Heart left ventricle (tissue), 16 donors: ENCODE measurements around the gene PIK3IP1. TPM values are rescaled to one million over a fixed set of nuclear protein-coding genes. Genes with fewer than 3 reads are reported as not detected.

Experiments used
- ATAC-seq, 4 donors: fragments of 200-7000 bp; cut with Tn5 transposase; one replicate each; pipeline ENCODE4 v1.9.1; 2020 to 2022; ENCODE audit warnings: moderate library complexity in 4 of 4, mild to moderate bottlenecking in 3 of 4, moderate number of reproducible peaks in 1 of 4
- DNase-seq, 5 donors: peaks; one replicate each; pipeline ENCODE4 v3.0.0-alpha.2; 2020
- H3K27ac ChIP-seq, 12 donors: fragments of 200-600 bp; sonication (generic) in 4 of 12; one replicate each; pipeline versions ENCODE4 v1.5.0 to v1.8.0; 2016 to 2022; ENCODE audit warnings: mild to moderate bottlenecking in 2 of 12
- H3K27me3 ChIP-seq, 9 donors: fragments of 200-600 bp; sonication (generic) in 2 of 9; one replicate each; pipeline versions ENCODE4 v1.5.1 to v1.8.0; 2016 to 2022; ENCODE audit warnings: mild to moderate bottlenecking in 3 of 9
- H3K36me3 ChIP-seq, 9 donors: fragments of 200-600 bp; sonication (generic) in 2 of 9; one replicate each; pipeline versions ENCODE4 v1.5.0 to v1.8.0; 2018 to 2022; ENCODE audit warnings: mild to moderate bottlenecking in 2 of 9
- H3K4me1 ChIP-seq, 12 donors: fragments of 200-600 bp; sonication (generic) in 4 of 12; one replicate each; pipeline versions ENCODE4 v1.5.0 to v1.8.0; 2016 to 2022; ENCODE audit warnings: mild to moderate bottlenecking in 3 of 12
- H3K4me3 ChIP-seq, 12 donors: fragments of 200-600 bp; sonication (generic) in 4 of 12; one replicate each; pipeline versions ENCODE4 v1.5.0 to v1.8.0; 2017 to 2022; ENCODE audit warnings: mild to moderate bottlenecking in 9 of 12, moderate library complexity in 4 of 12
- H3K9me3 ChIP-seq, 12 donors: fragments of 200-600 bp; sonication (generic) in 4 of 12; one replicate each; pipeline versions ENCODE4 v1.5.0 to v1.8.0; 2016 to 2022; ENCODE audit warnings: mild to moderate bottlenecking in 1 of 12
- POLR2A ChIP-seq, 2 donors: fragments of 450-650 bp; IDR thresholded peaks; one replicate each; pipeline ENCODE4 v1.6.1; 2017; ENCODE audit warnings: antibody characterized with exemption in 2 of 2, mild to moderate bottlenecking in 2 of 2, moderate library complexity in 2 of 2
- WGBS, 4 donors: extraction: QIAGEN DNeasy Blood & Tissue Kit in 2 of 4; methylation state at CpG; one replicate each; pipeline versions ENCODE4 v1.1.5 to v1.1.7; 2013 to 2018; 5-methylcytosine and 5-hydroxymethylcytosine counted together
- intact Hi-C, 10 donors: fragments of 100-400 bp; cut with DNase I; formaldehyde crosslinking; loops; one replicate each; pipeline versions ENCODE4 v1.11.1 to v1.14.2; 2022
- polyA plus RNA-seq, 2 donors: library from polyadenylated mRNA; stranded (reverse); fragments of 200-250 nt; gene quantifications; one replicate each; pipeline ENCODE4 v1.2.3, GENCODE V29; 2013
- total RNA-seq, 9 donors: library from RNA; depleted of rRNA in 2 of 9; stranded (reverse); fragments of >200 nt in 2 of 9; fragmentation: NEBNext Ultra II Directional in 3 of 9; extraction: Animal tissue kit (Norgen Biotek cat#: 25700) in 3 of 9; gene quantifications; one replicate each; pipeline versions ENCODE4 v1.1.0 to v1.2.4, GENCODE V29; 2016 to 2023
- TF ChIP-seq, protein P1 (sequence below), 12 donors: fragments of 200-600 bp; sonication (generic) in 4 of 12; IDR thresholded peaks; one replicate each; pipeline versions ENCODE4 v1.5.0 to v1.8.0; 2018 to 2022; ENCODE audit warnings: antibody characterized with exemption in 12 of 12, mild to moderate bottlenecking in 5 of 12
- donor health status: ischemic (EF 13 %, LVEDD 7.1; RV severe dilation, severe dysfunction).
- donor health status: healthy with polysubstance abuse.
- donor health status: DM: no; HTN: yes; CAD: no.
- donor health status: DM: no; HTN: no; CAD: no.
- donor health status: ischemic (EF 25% LVEDD 6.9; RV normal size, moderate dysfunction).
- donor health status: ischemic (EF 25% LVEDD 5.7; RV mildly dilated, moderate dysfunction).
- donor health status: healthy.
- donor health status: DM: yes; HTN: yes; CAD: no.
- donor health status: ischemic (EF 35%, LVEDD 5.7; RV mildly dilated, moderate dysfunction).
- donor health status: nonischemic (EF 11% LVEDD 7.7; RV severe dilation, severe dysfunction).
- donor health status: DM: yes; HTN: yes; CAD: no.
- donor health status: PGD.
- donor health status: ischemic (EF 29% LVEDD 5.4; RV normal size, mild dysfunction).
- donor health status: nonischemic (EF 23%, LVEDD 6.1; RV moderate dilation, normal function).

Gene PIK3IP1
- total and polyA plus RNA-seq, 11 donors = 3.8 to 40.7 (median 16.9) TPM

- no peaks in the 10 kb centered on the region for H3K27me3 ChIP-seq
- peaks cover 5 to 54% (median 35%) of the 10 kb centered on the region in 12 donors for H3K4me1 ChIP-seq
- H3K27ac ChIP-seq = no peak overlapping the region
- no peak overlapping the region for H3K4me3 ChIP-seq
- peaks cover 0 to 77% (median 61%) of the 10 kb centered on the region in 9 donors for H3K36me3 ChIP-seq
- no peak for TF ChIP-seq POLR2A (IDR thresholded peaks at IDR 0.05)
- TF ChIP-seq, protein P1, sequence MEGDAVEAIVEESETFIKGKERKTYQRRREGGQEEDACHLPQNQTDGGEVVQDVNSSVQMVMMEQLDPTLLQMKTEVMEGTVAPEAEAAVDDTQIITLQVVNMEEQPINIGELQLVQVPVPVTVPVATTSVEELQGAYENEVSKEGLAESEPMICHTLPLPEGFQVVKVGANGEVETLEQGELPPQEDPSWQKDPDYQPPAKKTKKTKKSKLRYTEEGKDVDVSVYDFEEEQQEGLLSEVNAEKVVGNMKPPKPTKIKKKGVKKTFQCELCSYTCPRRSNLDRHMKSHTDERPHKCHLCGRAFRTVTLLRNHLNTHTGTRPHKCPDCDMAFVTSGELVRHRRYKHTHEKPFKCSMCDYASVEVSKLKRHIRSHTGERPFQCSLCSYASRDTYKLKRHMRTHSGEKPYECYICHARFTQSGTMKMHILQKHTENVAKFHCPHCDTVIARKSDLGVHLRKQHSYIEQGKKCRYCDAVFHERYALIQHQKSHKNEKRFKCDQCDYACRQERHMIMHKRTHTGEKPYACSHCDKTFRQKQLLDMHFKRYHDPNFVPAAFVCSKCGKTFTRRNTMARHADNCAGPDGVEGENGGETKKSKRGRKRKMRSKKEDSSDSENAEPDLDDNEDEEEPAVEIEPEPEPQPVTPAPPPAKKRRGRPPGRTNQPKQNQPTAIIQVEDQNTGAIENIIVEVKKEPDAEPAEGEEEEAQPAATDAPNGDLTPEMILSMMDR (IDR thresholded peaks at IDR 0.05) = no peak
- no peaks in the 10 kb centered on the region for H3K9me3 ChIP-seq
- no peak for DNase-seq
- WGBS, 4 donors = 87 to 92% (median 92%) methylated on average over 6 of the region's 6 CpGs
- ATAC-seq = no peak
- intact Hi-C loops = loop anchor here in 5 of 10 donors (10.0 kb wide), 2 partner anchors 154 to 294 kb away; partner anchors contain the start of gene SFI1 (in 1 of the 5)
Measured at GRCh38 chr22:31340360-31340759, 48.1 kb upstream of the PIK3IP1 start.

- Histone ChIP-seq H3K27me3 (no peaks in the 10 kb centered on the region), H3K9me3 (no peaks in the 10 kb centered on the region), H3K36me3 (peaks cover 0 to 85% (median 69%) of the 10 kb centered on the region in 9 donors), H3K27ac (no peak overlapping the region), H3K4me1 (peaks cover 0 to 48% (median 26%) of the 10 kb centered on the region in 12 donors), H3K4me3 (no peak overlapping the region)
- WGBS, 4 donors = 70 to 82% (median 74%) methylated on average over 6 of the region's 6 CpGs
- no peak for TF ChIP-seq POLR2A (IDR thresholded peaks at IDR 0.05)
- TF ChIP-seq, protein P1 (IDR thresholded peaks at IDR 0.05) = no peak
- intact Hi-C loops = no loop called here
- DNase-seq (no peak), ATAC-seq (no peak)
Measured at GRCh38 chr22:31339148-31339832, 47.0 kb upstream of the PIK3IP1 start.

DNA sequence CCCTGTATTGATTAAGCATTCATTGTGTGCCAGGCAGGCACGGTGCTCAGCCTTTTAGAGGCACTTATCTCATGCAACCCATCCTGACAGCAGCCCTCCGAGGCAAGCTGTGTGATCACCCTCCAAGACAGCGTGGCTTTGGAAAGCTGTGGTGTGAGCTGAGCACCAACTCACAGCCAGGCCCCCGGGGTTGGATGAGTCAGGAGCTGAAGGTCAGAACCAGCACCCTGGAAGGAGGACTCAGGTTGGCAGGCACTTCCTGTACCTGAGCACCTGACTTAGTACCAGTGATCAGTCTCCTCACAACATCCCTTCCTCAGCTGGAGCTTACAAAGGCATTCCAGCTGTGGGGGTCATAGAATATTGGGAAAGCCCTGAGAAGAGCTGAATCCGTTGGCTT lies 44.9 kb upstream of the PIK3IP1 start:
- peaks cover 0 to 97% (median 79%) of the 10 kb centered on the region in 9 donors for H3K36me3 ChIP-seq
- ATAC-seq = no peak

GRCh38 chr22:31334329-31334728 lies 42.0 kb upstream of the PIK3IP1 start:
- TF ChIP-seq, protein P1 (IDR thresholded peaks at IDR 0.05) = no peak
- no peak for TF ChIP-seq POLR2A (IDR thresholded peaks at IDR 0.05)
- WGBS, 4 donors = 90 to 95% (median 92%) methylated on average over 5 of the region's 5 CpGs
- DNase-seq (no peak), ATAC-seq (no peak)
- H3K9me3 ChIP-seq = no peaks in the 10 kb centered on the region
- intact Hi-C loops = no loop called here
- H3K4me1 ChIP-seq = peaks cover 0 to 12% (median 0%) of the 10 kb centered on the region in 12 donors
- no peak overlapping the region for H3K27ac ChIP-seq
- no peaks in the 10 kb centered on the region for H3K27me3 ChIP-seq
- H3K36me3 ChIP-seq = peaks cover 0 to 98% (median 85%) of the 10 kb centered on the region in 9 donors
- no peak overlapping the region for H3K4me3 ChIP-seq

More for the DNA sequence above, 44.9 kb upstream of the PIK3IP1 start:
- DNase-seq = no peak
- Histone ChIP-seq H3K4me1 (peaks cover 0 to 27% (median 9%) of the 10 kb centered on the region in 12 donors), H3K4me3 (no peak overlapping the region), H3K9me3 (no peaks in the 10 kb centered on the region), H3K27me3 (no peaks in the 10 kb centered on the region), H3K27ac (no peak overlapping the region)
- intact Hi-C loops = no loop called here
- TF ChIP-seq POLR2A (IDR thresholded peaks at IDR 0.05) = no peak
- TF ChIP-seq, protein P1 (IDR thresholded peaks at IDR 0.05) = no peak
- WGBS, 4 donors = 75 to 91% (median 84%) methylated on average over 5 of the region's 5 CpGs
